ENCODE results near the gene YY1AP1. TPM values are rescaled to one million over a fixed set of nuclear protein-coding genes. Genes with fewer than 3 reads are reported as not detected.
"Not testable (repeated sequence)": the region's sequence is repeated elsewhere in the genome, so short reads cannot be mapped to it uniquely, and the experiment has no call there.

The YY1AP1 gene
- total RNA-seq, 1 experiment from 2014 or later = 59.3 TPM

DNA sequence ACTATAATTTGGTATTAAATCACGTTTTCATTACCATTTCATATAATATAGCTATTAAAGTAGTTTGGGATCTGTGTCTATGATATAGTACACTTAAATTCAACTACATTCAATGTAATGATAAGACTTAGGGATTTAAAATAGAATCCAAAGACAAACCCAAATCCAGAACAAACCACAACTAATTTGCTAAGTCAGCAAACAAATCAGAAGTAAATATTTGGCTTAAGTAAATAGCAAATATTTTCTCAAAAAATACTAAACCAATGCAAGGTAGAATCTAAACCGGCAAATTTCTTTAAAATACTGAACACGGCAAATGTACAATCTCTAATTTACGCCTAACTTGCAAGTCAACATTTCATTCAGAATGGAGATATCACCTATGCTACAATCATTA is 16.8 kb downstream of the YY1AP1 start:
- intact Hi-C loops (cut with micrococcal nuclease; ENCODE audit: unreplicated experiment) = no loop called here
- TF ChIP-seq CTCF (conservative IDR thresholded peaks at IDR 0.05; ENCODE audit: low read depth, low read length) = no peak
- no peak for TF ChIP-seq EZH2 (IDR thresholded peaks at IDR 0.05; ENCODE audit: borderline replicate concordance, low read depth, low read length, poor library complexity, severe bottlenecking)
- Histone ChIP-seq H3K4me1 (ENCODE audit: insufficient read depth, low read length, poor library complexity, severe bottlenecking) (no peaks in the 10 kb centered on the region), H3K36me3 (ENCODE audit: insufficient read depth, low read length, poor library complexity, severe bottlenecking) (peaks cover 85% of the 10 kb centered on the region), H3K9me3 (ENCODE audit: low read depth, low read length, poor library complexity, severe bottlenecking) (no peaks in the 10 kb centered on the region), H3K27ac (ENCODE audit: low read depth, low read length, poor library complexity, severe bottlenecking) (no peak overlapping the region), H3K4me3 (ENCODE audit: low read depth, low read length, poor library complexity, severe bottlenecking) (no peak overlapping the region), H3K27me3 (replicated peaks; ENCODE audit: insufficient read depth, low read depth, low read length, poor library complexity) (no peaks in the 10 kb centered on the region)
- ChIA-PET CTCF (no interaction called here), POLR2A (ENCODE audit: low non-redundant PET) (no interaction called here)
- no peak for DNase-seq (ENCODE audit: low spot score)
- BruUV-seq (replicated peaks) = no TSS peak

GRCh38 chr1:155669233-155670162 is 19.1 kb downstream of the YY1AP1 start:
- POLR2A ChIA-PET (ENCODE audit: low non-redundant PET) = no interaction called here
- Histone ChIP-seq H3K36me3 (ENCODE audit: insufficient read depth, low read length, poor library complexity, severe bottlenecking) (peaks cover 88% of the 10 kb centered on the region), H3K27ac (ENCODE audit: low read depth, low read length, poor library complexity, severe bottlenecking) (no peak overlapping the region), H3K27me3 (replicated peaks; ENCODE audit: insufficient read depth, low read depth, low read length, poor library complexity) (no peaks in the 10 kb centered on the region), H3K4me3 (ENCODE audit: low read depth, low read length, poor library complexity, severe bottlenecking) (no peak overlapping the region), H3K9me3 (ENCODE audit: low read depth, low read length, poor library complexity, severe bottlenecking) (no peaks in the 10 kb centered on the region), H3K4me1 (ENCODE audit: insufficient read depth, low read length, poor library complexity, severe bottlenecking) (no peaks in the 10 kb centered on the region)
- CTCF ChIA-PET = no interaction called here
- TF ChIP-seq EZH2 (IDR thresholded peaks at IDR 0.05; ENCODE audit: borderline replicate concordance, low read depth, low read length, poor library complexity, severe bottlenecking) = no peak
- TF ChIP-seq CTCF (conservative IDR thresholded peaks at IDR 0.05; ENCODE audit: low read depth, low read length) = no peak
- intact Hi-C loops (cut with micrococcal nuclease; ENCODE audit: unreplicated experiment) = no loop called here
- BruUV-seq (replicated peaks) = no TSS peak
- no peak for DNase-seq (ENCODE audit: low spot score)

DNA sequence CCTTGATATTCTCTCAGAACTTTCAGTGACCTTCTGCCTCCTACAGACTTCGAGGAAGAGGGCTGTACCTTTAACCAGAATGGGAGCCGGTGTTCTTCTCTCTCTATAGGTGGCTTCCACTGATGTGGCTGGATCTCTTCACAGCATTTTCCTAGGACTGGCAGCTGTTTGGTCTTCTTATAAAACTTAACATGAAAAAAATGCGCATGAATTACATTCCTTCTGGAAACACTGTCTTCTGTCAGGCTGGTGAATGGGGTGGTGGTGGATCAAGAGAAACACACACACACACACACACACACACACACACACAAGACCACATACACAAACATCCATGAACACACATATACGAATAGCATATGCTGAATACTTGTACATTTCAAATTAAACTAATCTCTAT is 27.3 kb downstream of the YY1AP1 start:
- H3K27ac ChIP-seq (ENCODE audit: low read depth, low read length, poor library complexity, severe bottlenecking); DNase-seq (ENCODE audit: low spot score); H3K27me3 ChIP-seq (replicated peaks; ENCODE audit: insufficient read depth, low read depth, low read length, poor library complexity); intact Hi-C loops (cut with micrococcal nuclease; ENCODE audit: unreplicated experiment); BruUV-seq (replicated peaks); H3K4me1 ChIP-seq (ENCODE audit: insufficient read depth, low read length, poor library complexity, severe bottlenecking); H3K9me3 ChIP-seq (ENCODE audit: low read depth, low read length, poor library complexity, severe bottlenecking); CTCF ChIA-PET; POLR2A ChIA-PET (ENCODE audit: low non-redundant PET); H3K4me3 ChIP-seq (ENCODE audit: low read depth, low read length, poor library complexity, severe bottlenecking): not testable (repeated sequence)
- H3K36me3 ChIP-seq (ENCODE audit: insufficient read depth, low read length, poor library complexity, severe bottlenecking) = peaks cover 64% of the 10 kb centered on the region

GRCh38 chr1:155657463-155657862 is 31.1 kb downstream of the YY1AP1 start:
- Histone ChIP-seq H3K27me3 (replicated peaks; ENCODE audit: insufficient read depth, low read depth, low read length, poor library complexity) (no peaks in the 10 kb centered on the region), H3K4me3 (ENCODE audit: low read depth, low read length, poor library complexity, severe bottlenecking) (no peak overlapping the region), H3K4me1 (ENCODE audit: insufficient read depth, low read length, poor library complexity, severe bottlenecking) (no peaks in the 10 kb centered on the region), H3K9me3 (ENCODE audit: low read depth, low read length, poor library complexity, severe bottlenecking) (no peaks in the 10 kb centered on the region), H3K27ac (ENCODE audit: low read depth, low read length, poor library complexity, severe bottlenecking) (no peak overlapping the region), H3K36me3 (ENCODE audit: insufficient read depth, low read length, poor library complexity, severe bottlenecking) (peaks cover 36% of the 10 kb centered on the region)
- intact Hi-C loops (cut with micrococcal nuclease; ENCODE audit: unreplicated experiment) = no loop called here
- no peak for TF ChIP-seq CTCF (conservative IDR thresholded peaks at IDR 0.05; ENCODE audit: low read depth, low read length)
- TF ChIP-seq EZH2 (IDR thresholded peaks at IDR 0.05; ENCODE audit: borderline replicate concordance, low read depth, low read length, poor library complexity, severe bottlenecking) = no peak
- BruUV-seq (replicated peaks) = no TSS peak
- no peak for DNase-seq (ENCODE audit: low spot score)
- CTCF ChIA-PET = no interaction called here
- POLR2A ChIA-PET (ENCODE audit: low non-redundant PET) = no interaction called here

Measured in A673 (cell line).